K562 (cell line): ENCODE data around the gene GNAT2.

Experiments
- ARID4B ChIP-seq: sonication (generic); formaldehyde crosslinking; IDR thresholded peaks from 2 replicates; pipeline ENCODE4 v1.8.0; 2022; ENCODE audit warnings: mild to moderate bottlenecking, missing genetic modification reagents
- MEIS2 ChIP-seq: fragments of 450-650 bp; IDR thresholded peaks from 2 replicates; pipeline ENCODE4 v1.6.1; 2014; ENCODE audit warnings: mild to moderate bottlenecking; ENCODE audit not compliant: partially characterized antibody

DNA sequence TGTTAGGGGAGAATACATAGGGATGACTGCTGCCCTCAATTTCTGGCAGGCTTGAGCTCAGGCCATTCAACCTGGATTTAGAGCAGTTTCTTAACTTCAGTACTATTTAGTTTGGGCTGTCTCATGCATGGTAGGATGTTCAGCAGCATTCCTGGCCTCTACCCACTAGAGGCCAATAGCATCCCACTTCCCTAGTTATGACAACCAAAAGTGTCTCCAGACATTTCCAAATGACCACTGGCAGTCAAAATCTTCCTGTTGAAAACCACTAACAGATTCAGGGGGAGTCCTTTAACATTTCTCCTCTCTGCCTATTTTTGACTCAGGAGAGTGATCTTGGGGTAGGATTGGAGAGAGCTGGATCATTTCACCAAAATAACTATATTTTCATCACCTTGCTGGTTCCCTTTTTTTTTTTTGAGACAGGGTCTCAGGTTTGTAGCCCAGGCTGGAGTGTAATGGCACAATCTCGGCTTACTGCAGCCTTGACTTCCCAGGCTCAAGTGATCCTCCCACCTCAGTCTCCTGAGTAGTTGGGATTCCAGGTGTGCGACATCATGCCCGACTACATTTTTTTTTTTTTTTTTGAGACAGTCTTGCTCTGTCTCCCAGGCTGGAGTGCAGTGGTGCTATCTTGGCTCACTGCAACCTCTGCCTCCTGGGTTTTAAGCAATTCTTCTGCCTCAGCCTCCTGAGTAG lies 8.7 kb downstream of the GNAT2 start:
- no peak for TF ChIP-seq MEIS2
- TF ChIP-seq ARID4B (CRISPR knock-in tag), result no peak
